GM23338 (cell line): ENCODE results near the gene TMEM117. TPM values are rescaled to one million over a fixed set of nuclear protein-coding genes. Genes with fewer than 3 reads are reported as not detected.
A peak's percentile ranks its signal among the peaks of the same experiment; 100 is the strongest.

Experiments
- ATAC-seq: fragments of 200-7000 bp; cut with Tn5 transposase; 3 replicates; pipeline ENCODE4 v1.9.1; 2020
- DNase-seq: peaks from one replicate; pipeline ENCODE4 v3.0.0-alpha.2; 2015; ENCODE audit warnings: low spot score
- H2AFZ ChIP-seq: fragments of 200-600 bp; sonication (generic); 2 replicates; pipeline ENCODE4 v1.8.0; 2016; ENCODE audit warnings: antibody characterized with exemption, mild to moderate bottlenecking, moderate library complexity
- H3F3A ChIP-seq: fragments of 200-600 bp; sonication (generic); replicated peaks from 2 replicates; pipeline ENCODE4 v1.8.0; 2017; ENCODE audit warnings: antibody characterized with exemption, mixed run types, low read depth
- H3K27ac ChIP-seq: fragments of 200-600 bp; sonication (generic); 2 replicates; pipeline ENCODE4 v1.6.1; 2016; ENCODE audit warnings: low read depth
- H3K27me3 ChIP-seq: fragments of 200-600 bp; sonication (generic); 2 replicates; pipeline ENCODE4 v1.8.0; 2016; ENCODE audit warnings: mild to moderate bottlenecking, mixed run types, moderate library complexity; ENCODE audit not compliant: insufficient read depth
- H3K36me3 ChIP-seq: fragments of 200-600 bp; sonication (generic); 2 replicates; pipeline ENCODE4 v1.8.0; 2016; ENCODE audit warnings: mild to moderate bottlenecking; ENCODE audit not compliant: insufficient read depth
- H3K4me1 ChIP-seq: fragments of 200-600 bp; sonication (generic); 2 replicates; pipeline ENCODE4 v1.8.0; 2016; ENCODE audit warnings: mild to moderate bottlenecking, moderate library complexity; ENCODE audit not compliant: insufficient read depth
- H3K4me2 ChIP-seq: fragments of 200-600 bp; sonication (generic); 2 replicates; pipeline ENCODE4 v1.7.1; 2017; ENCODE audit warnings: mixed run types
- H3K4me3 ChIP-seq: fragments of 200-600 bp; sonication (generic); 2 replicates; pipeline ENCODE4 v1.6.1; 2016; ENCODE audit warnings: mixed run types
- H3K79me2 ChIP-seq: fragments of 200-600 bp; sonication (generic); replicated peaks from 2 replicates; pipeline ENCODE4 v1.8.0; 2017; ENCODE audit warnings: mild to moderate bottlenecking; ENCODE audit not compliant: insufficient read depth
- H3K9me2 ChIP-seq: fragments of 200-600 bp; sonication (generic); 2 replicates; pipeline ENCODE4 v1.8.0; 2017; ENCODE audit not compliant: insufficient read depth
- H4K20me1 ChIP-seq: fragments of 200-600 bp; sonication (generic); replicated peaks from 2 replicates; pipeline ENCODE4 v1.8.0; 2017; ENCODE audit warnings: mild to moderate bottlenecking; ENCODE audit not compliant: insufficient read depth
- H3K27ac Mint-ChIP-seq: 2 replicates; pipeline ENCODE4 v1.8.0; 2020; ENCODE audit warnings: inconsistent platforms, mild to moderate bottlenecking, moderate library complexity, mixed read lengths
- H3K27me3 Mint-ChIP-seq: 3 replicates; pipeline ENCODE4 v1.8.0; 2022; ENCODE audit warnings: low read depth, mild to moderate bottlenecking, moderate library complexity, mixed read lengths, inconsistent platforms; ENCODE audit not compliant: insufficient read depth, poor library complexity
- H3K36me3 Mint-ChIP-seq: 3 replicates; pipeline ENCODE4 v1.8.0; 2021; ENCODE audit warnings: low read depth, mild to moderate bottlenecking, inconsistent platforms, moderate library complexity, mixed read lengths
- H3K4me1 Mint-ChIP-seq: 3 replicates; pipeline ENCODE4 v1.8.0; 2020; ENCODE audit warnings: mild to moderate bottlenecking, inconsistent platforms, mixed read lengths
- H3K4me3 Mint-ChIP-seq: 3 replicates; pipeline ENCODE4 v1.8.0; 2021; ENCODE audit warnings: moderate library complexity, mild to moderate bottlenecking, inconsistent platforms, mixed read lengths
- H3K9me3 Mint-ChIP-seq: 3 replicates; pipeline ENCODE4 v1.8.0; 2020; ENCODE audit warnings: moderate library complexity, mild to moderate bottlenecking, inconsistent platforms, mixed read lengths
- EZH2phosphoT487 ChIP-seq: fragments of 200-600 bp; sonication (generic); IDR thresholded peaks from one replicate; pipeline ENCODE4 v1.8.1; 2018; ENCODE audit warnings: antibody characterized with exemption; ENCODE audit not compliant: unreplicated experiment
- POLR2AphosphoS5 ChIP-seq: IDR thresholded peaks from 2 replicates; pipeline ENCODE4 v1.6.1; 2016; ENCODE audit warnings: antibody characterized with exemption, low read depth
- ZNF462 ChIP-seq: fragments of 250-450 bp; sonication (Bioruptor Pico); IDR thresholded peaks from 2 replicates; pipeline ENCODE4 v1.5.0; 2020; ENCODE audit warnings: mild to moderate bottlenecking, moderate library complexity
- polyA plus RNA-seq: library from polyadenylated mRNA; unstranded; fragments of >200 nt; fragmentation: Nextera tagmentation; extraction: Ambion mirVana; gene quantifications from 2 replicates; pipeline ENCODE4 v1.2.1, GENCODE V29; 2016
- total RNA-seq: library from RNA; depleted of rRNA; stranded (reverse); fragments of >200 nt; shearing (Covaris generic); gene quantifications from 2 replicates; pipeline ENCODE4 v1.2.3, GENCODE V29; 2014

Gene TMEM117
- total and polyA plus RNA-seq, 2 experiments from 2014 or later, result 0.94 to 1.6 TPM

- TF ChIP-seq ZNF462 (CRISPR knock-in tag), result no peak
- no peak for TF ChIP-seq EZH2phosphoT487
These were observed 82.0 kb downstream of the TMEM117 start (continued) for GRCh38 chr12:43917896-43918295.

- no peaks in the 10 kb centered on the region for H4K20me1 ChIP-seq
- no peaks in the 10 kb centered on the region for H3K27me3 ChIP-seq
- Mint-ChIP-seq H3K4me3 (no peak overlapping the region), H3K27ac (peak overlapping the region; percentile 79), H3K9me3 (no peaks in the 10 kb centered on the region; the same call in 2 of the 3 replicates), H3K36me3 (no peaks in the 10 kb centered on the region), H3K4me1 (peaks cover 18% of the 10 kb centered on the region), H3K27me3 (no peaks in the 10 kb centered on the region)
- no peak overlapping the region for H2AFZ ChIP-seq
- TF ChIP-seq POLR2AphosphoS5 (no peak), ZNF462 (CRISPR knock-in tag) (peak; percentile 67; the same call in 1 of the 2 replicates)
- H3F3A ChIP-seq, result no peaks in the 10 kb centered on the region
- no peaks in the 10 kb centered on the region for H3K36me3 ChIP-seq
- H3K4me1 ChIP-seq, result peaks cover 9% of the 10 kb centered on the region; the same call in 1 of the 2 replicates
- H3K9me2 ChIP-seq, result peaks cover 3% of the 10 kb centered on the region; the same call in 1 of the 2 replicates
- DNase-seq (peak; percentile 76), ATAC-seq (peak; percentile 68)
- H3K27ac ChIP-seq, result peak overlapping the region; percentile 75
- H3K79me2 ChIP-seq, result no peaks in the 10 kb centered on the region
- H3K4me3 ChIP-seq, result no peak overlapping the region
- H3K4me2 ChIP-seq, result no peak overlapping the region
These were observed 85.9 kb downstream of the TMEM117 start for GRCh38 chr12:43921666-43922337.
